Measurements from ENCODE around the gene PPIE.

Gene PPIE

DNA sequence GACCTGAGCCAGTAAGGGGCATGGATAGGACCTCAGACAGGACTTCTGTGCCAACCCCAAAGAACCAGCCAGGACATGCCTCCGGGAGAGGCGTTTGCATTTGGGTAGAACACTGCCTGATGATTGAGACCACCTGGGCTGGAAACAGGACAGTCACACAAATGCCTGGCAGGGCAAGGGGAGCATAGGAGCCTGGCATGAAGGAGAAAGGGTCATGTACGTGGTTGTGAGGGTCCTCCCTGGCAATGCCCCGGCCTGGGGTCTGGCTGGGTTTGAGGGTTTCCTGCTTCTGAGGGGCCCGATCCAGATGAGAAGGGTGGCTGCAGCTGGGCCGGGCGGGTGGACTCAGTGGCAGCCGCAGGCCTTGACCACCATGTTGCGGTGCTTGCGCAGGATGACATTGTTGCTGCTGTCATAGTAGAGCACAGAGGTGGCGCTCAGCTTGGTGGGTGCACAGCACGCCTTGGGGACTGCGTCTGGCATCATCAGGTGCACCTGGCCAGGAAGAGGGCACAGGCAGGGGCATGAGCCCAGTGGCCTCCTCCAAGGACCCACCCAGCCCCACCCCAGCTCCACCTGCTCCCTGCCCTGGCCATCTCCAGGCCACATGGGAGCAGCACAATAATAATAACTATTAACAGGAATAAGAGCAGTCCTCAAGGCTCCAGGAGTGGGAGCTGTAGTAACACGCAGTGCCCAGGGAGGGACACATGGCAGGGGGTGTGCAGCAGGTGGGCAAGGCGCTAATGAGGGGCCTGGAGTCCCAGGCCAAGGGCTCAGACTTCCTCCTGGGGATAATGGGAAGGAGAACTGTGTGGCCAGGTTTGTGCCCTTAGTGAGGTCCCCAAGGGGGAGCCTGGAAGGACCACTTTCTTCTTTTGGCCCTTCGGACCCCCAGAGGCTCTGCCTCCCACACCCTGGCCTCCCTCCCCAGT is 21.7 kb downstream of the PPIE start:
- no peak for TF ChIP-seq MAX (IDR thresholded peaks at IDR 0.05)
- no peak for TF ChIP-seq RAD21 (IDR thresholded peaks at IDR 0.05; ENCODE audit: low read depth)
- no peak for TF ChIP-seq FOXM1 (IDR thresholded peaks at IDR 0.05; ENCODE audit: borderline replicate concordance, low read depth)
- TF ChIP-seq NFIC (IDR thresholded peaks at IDR 0.05) = no peak
- no peak for TF ChIP-seq EGR1 (IDR thresholded peaks at IDR 0.05)
- TF ChIP-seq TAF1 (IDR thresholded peaks at IDR 0.05; ENCODE audit: low read depth) = no peak

DNA sequence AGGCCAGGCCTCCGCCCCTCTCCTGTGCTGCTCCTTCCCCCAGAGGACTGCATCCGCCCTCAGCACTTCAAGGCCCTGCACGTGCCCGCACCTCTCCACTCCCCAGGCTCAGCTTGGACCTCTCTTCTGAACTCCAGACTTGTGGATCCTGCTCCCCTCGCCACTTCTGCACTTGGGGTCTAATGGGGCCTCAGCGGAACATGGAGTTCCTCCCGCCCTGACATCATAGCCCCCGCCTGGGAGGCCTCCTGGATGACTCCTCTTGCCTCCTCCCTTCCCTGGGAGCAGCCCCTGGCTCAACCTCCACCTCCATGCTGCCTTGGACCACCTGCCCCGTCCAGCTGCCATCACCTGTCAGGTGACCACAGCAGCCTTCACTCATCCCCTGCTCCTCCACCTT is 22.3 kb downstream of the PPIE start:
- TF ChIP-seq ZBTB7A (IDR thresholded peaks at IDR 0.05; ENCODE audit: low read depth) (no peak), TCF12 (IDR thresholded peaks at IDR 0.05; ENCODE audit: low read depth) (no peak), YY1 (IDR thresholded peaks at IDR 0.05; ENCODE audit: low read depth) (no peak), TEAD4 (IDR thresholded peaks at IDR 0.05) (no peak), CEBPB (IDR thresholded peaks at IDR 0.05) (no peak), EP300 (IDR thresholded peaks at IDR 0.05; ENCODE audit: borderline replicate concordance) (no peak), CREB1 (IDR thresholded peaks at IDR 0.05; ENCODE audit: low read depth) (no peak), MAX (IDR thresholded peaks at IDR 0.05) (no peak), RAD21 (IDR thresholded peaks at IDR 0.05; ENCODE audit: low read depth) (no peak), TAF1 (IDR thresholded peaks at IDR 0.05; ENCODE audit: low read depth) (no peak), REST (IDR thresholded peaks at IDR 0.05; ENCODE audit: low read depth) (no peak), FOXM1 (IDR thresholded peaks at IDR 0.05; ENCODE audit: borderline replicate concordance, low read depth) (no peak), EGR1 (IDR thresholded peaks at IDR 0.05) (no peak), NFIC (IDR thresholded peaks at IDR 0.05) (no peak)
- TF ChIP-seq, protein P1, sequence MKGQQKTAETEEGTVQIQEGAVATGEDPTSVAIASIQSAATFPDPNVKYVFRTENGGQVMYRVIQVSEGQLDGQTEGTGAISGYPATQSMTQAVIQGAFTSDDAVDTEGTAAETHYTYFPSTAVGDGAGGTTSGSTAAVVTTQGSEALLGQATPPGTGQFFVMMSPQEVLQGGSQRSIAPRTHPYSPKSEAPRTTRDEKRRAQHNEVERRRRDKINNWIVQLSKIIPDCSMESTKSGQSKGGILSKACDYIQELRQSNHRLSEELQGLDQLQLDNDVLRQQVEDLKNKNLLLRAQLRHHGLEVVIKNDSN (IDR thresholded peaks at IDR 0.05) = no peak

GRCh38 chr1:39761557-39762260 is 23.0 kb downstream of the PPIE start:
- no peak for TF ChIP-seq ZBTB7A (IDR thresholded peaks at IDR 0.05; ENCODE audit: low read depth)
- no peak for TF ChIP-seq EP300 (IDR thresholded peaks at IDR 0.05; ENCODE audit: borderline replicate concordance)
- TF ChIP-seq RAD21 (IDR thresholded peaks at IDR 0.05; ENCODE audit: low read depth) = no peak

GRCh38 chr1:39762550-39763540 is 24.2 kb downstream of the PPIE start:
- TF ChIP-seq EP300 (IDR thresholded peaks at IDR 0.05; ENCODE audit: borderline replicate concordance) = no peak
- TF ChIP-seq ZBTB7A (IDR thresholded peaks at IDR 0.05; ENCODE audit: low read depth) = no peak
- no peak for TF ChIP-seq EGR1 (IDR thresholded peaks at IDR 0.05)
- TF ChIP-seq CREB1 (IDR thresholded peaks at IDR 0.05; ENCODE audit: low read depth) = no peak
- no peak for TF ChIP-seq TCF12 (IDR thresholded peaks at IDR 0.05; ENCODE audit: low read depth)
- TF ChIP-seq YY1 (IDR thresholded peaks at IDR 0.05; ENCODE audit: low read depth) = no peak
- no peak for TF ChIP-seq TEAD4 (IDR thresholded peaks at IDR 0.05)
- TF ChIP-seq, protein P1 (IDR thresholded peaks at IDR 0.05) = no peak
- TF ChIP-seq FOXM1 (IDR thresholded peaks at IDR 0.05; ENCODE audit: borderline replicate concordance, low read depth) = no peak
- no peak for TF ChIP-seq TAF1 (IDR thresholded peaks at IDR 0.05; ENCODE audit: low read depth)
- TF ChIP-seq NFIC (IDR thresholded peaks at IDR 0.05) = no peak
- TF ChIP-seq RAD21 (IDR thresholded peaks at IDR 0.05; ENCODE audit: low read depth) = no peak
- no peak for TF ChIP-seq CEBPB (IDR thresholded peaks at IDR 0.05)
- no peak for TF ChIP-seq REST (IDR thresholded peaks at IDR 0.05; ENCODE audit: low read depth)
- no peak for TF ChIP-seq MAX (IDR thresholded peaks at IDR 0.05)

All from Ishikawa (cell line).